ENCODE results near the gene CST8. TPM values are rescaled to one million over a fixed set of nuclear protein-coding genes. Genes with fewer than 3 reads are reported as not detected.

CST8 gene
- total and polyA plus RNA-seq, 10 donors: not detected

DNA sequence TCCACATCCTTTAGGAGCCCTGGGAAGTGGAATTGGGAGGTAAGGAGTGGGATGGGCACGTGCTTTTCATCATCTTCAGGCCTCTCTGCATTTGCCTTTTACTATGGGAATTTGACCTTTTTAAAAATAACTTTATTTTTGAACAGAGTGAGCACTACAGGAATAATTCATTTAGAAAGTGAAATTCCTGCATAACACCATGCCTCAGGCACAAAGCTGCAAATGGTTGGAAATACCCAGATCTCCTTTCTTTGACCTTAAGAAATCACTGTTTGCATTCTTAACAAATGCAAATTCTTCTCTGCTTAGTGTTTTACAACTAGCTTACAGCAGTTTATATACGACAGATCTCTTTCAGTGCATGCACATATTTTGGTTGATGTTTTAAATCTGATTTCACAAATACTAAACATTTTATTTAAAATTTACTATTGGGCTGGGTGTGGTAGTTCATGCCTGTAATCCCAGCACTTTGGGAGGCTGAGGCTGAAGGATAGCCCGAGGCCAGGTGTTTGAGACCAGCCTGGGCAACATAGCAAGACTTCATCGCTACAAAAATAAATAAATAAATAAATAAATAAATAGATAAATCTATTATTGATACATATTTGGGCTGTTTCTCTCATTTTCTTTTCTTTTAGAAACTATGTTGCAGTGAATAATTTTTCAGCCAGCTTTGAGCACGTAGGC lies 24.5 kb downstream of the CST8 start:
- Histone ChIP-seq H3K27ac (no peak overlapping the region), H3K36me3 (no peaks in the 10 kb centered on the region), H3K4me1 (no peaks in the 10 kb centered on the region), H3K4me3 (no peak overlapping the region), H3K9me3 (no peaks in the 10 kb centered on the region), H3K27me3 (replicated peaks in 1 of 7) (no peaks in the 10 kb centered on the region)
- TF ChIP-seq POLR2A (IDR thresholded peaks at IDR 0.05): no peak
- TF ChIP-seq POLR2AphosphoS5 (IDR thresholded peaks at IDR 0.05): no peak
- TF ChIP-seq, protein P1, sequence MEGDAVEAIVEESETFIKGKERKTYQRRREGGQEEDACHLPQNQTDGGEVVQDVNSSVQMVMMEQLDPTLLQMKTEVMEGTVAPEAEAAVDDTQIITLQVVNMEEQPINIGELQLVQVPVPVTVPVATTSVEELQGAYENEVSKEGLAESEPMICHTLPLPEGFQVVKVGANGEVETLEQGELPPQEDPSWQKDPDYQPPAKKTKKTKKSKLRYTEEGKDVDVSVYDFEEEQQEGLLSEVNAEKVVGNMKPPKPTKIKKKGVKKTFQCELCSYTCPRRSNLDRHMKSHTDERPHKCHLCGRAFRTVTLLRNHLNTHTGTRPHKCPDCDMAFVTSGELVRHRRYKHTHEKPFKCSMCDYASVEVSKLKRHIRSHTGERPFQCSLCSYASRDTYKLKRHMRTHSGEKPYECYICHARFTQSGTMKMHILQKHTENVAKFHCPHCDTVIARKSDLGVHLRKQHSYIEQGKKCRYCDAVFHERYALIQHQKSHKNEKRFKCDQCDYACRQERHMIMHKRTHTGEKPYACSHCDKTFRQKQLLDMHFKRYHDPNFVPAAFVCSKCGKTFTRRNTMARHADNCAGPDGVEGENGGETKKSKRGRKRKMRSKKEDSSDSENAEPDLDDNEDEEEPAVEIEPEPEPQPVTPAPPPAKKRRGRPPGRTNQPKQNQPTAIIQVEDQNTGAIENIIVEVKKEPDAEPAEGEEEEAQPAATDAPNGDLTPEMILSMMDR (IDR thresholded peaks at IDR 0.05 in 8 of 11, conservative IDR thresholded peaks at IDR 0.05 in 3 of 11): no peak
- intact Hi-C loops (cut with DNase I; ENCODE audit: low total_unique reads): no loop called here
- DNase-seq: no peak
- 73 to 84% (median 83%) methylated on average over 5 of the region's 5 CpGs for WGBS, 5 donors

DNA sequence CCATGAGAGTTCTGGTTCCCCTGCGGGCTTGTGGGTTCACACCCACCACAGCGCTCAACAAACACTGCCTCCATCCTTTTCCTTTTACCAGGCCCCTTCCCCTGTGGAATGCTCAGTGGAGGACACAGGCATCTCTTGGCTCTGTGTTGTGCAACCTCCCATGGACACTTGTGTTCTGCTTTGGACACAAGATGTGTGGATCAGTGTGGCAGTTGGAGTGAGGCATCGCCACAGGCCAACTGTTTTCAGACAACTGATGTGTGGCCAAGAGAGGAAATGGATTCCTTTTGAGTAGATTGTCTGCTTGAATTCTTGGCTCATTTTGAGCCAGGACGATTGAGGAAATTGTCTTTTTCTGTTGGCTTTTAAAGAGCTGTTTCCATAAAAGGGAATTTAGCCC lies 26.8 kb downstream of the CST8 start:
- no peaks in the 10 kb centered on the region for H3K9me3 ChIP-seq
- H3K27me3 ChIP-seq (replicated peaks in 1 of 7): no peaks in the 10 kb centered on the region
- no peak overlapping the region for H3K4me3 ChIP-seq
- no peak overlapping the region for H3K27ac ChIP-seq
- no peak for DNase-seq
- intact Hi-C loops (cut with DNase I; ENCODE audit: low total_unique reads): no loop called here
- WGBS, 5 donors: 74 to 86% (median 77%) methylated on average over 4 of the region's 4 CpGs
- H3K36me3 ChIP-seq: no peaks in the 10 kb centered on the region
- no peaks in the 10 kb centered on the region for H3K4me1 ChIP-seq
- TF ChIP-seq, protein P1 (IDR thresholded peaks at IDR 0.05 in 8 of 11, conservative IDR thresholded peaks at IDR 0.05 in 3 of 11): no peak
- TF ChIP-seq POLR2A (IDR thresholded peaks at IDR 0.05) (no peak), POLR2AphosphoS5 (IDR thresholded peaks at IDR 0.05) (no peak)

DNA sequence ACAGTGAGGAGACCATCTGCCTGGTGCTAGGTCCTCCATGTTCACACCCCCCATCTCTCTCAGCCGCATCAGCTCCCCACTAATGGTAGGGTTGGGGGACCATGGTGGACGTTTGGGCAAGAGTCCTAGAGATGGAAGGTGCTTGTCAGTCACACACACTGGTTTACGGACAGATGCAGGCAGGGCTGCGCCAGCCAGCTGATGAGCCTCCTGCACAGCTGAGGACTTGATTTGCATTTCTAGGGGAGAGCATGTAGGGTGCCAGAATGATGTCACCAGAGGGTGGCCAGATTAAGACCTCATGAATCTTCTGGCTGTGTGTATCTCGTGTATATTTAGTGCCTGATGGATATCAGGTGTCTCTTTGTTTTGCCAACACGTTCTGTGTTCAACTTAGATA lies 28.6 kb downstream of the CST8 start:
- Histone ChIP-seq H3K9me3 (no peaks in the 10 kb centered on the region), H3K4me3 (no peak overlapping the region), H3K27ac (no peak overlapping the region), H3K36me3 (no peaks in the 10 kb centered on the region), H3K27me3 (replicated peaks in 1 of 7) (no peaks in the 10 kb centered on the region), H3K4me1 (no peaks in the 10 kb centered on the region)
- no peak for DNase-seq
- intact Hi-C loops (cut with DNase I; ENCODE audit: low total_unique reads): no loop called here
- 79 to 85% (median 83%) methylated on average over 6 of the region's 6 CpGs for WGBS, 5 donors
- TF ChIP-seq POLR2AphosphoS5 (IDR thresholded peaks at IDR 0.05): no peak
- TF ChIP-seq, protein P1 (IDR thresholded peaks at IDR 0.05 in 8 of 11, conservative IDR thresholded peaks at IDR 0.05 in 3 of 11): no peak

DNA sequence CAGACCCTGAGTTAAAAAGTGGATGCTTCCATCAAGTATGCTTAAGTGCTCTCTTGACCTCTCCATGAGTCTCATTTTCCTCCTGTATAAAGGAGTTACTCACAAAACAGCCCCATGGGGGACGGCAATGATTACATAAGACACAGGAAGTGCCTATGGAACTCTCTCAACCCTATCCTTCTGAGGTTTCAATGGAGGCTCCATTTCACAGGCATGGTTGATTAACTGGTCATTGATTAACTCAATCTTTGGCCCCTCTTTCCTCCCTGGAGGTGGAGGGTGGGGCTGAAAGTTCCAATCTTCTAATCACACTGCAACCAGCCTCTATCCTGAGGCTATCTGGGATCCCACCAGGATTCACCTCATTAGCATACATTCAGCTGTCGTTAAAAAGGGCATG lies 29.3 kb downstream of the CST8 start:
- DNase-seq: no peak
- TF ChIP-seq, protein P1 (IDR thresholded peaks at IDR 0.05 in 8 of 11, conservative IDR thresholded peaks at IDR 0.05 in 3 of 11): no peak
- TF ChIP-seq POLR2AphosphoS5 (IDR thresholded peaks at IDR 0.05): no peak
- no peak for TF ChIP-seq POLR2A (IDR thresholded peaks at IDR 0.05)
- no peaks in the 10 kb centered on the region for H3K27me3 ChIP-seq (replicated peaks in 1 of 7)
- intact Hi-C loops (cut with DNase I; ENCODE audit: low total_unique reads): no loop called here
- 58 to 71% (median 66%) methylated on average over 2 of the region's 2 CpGs for WGBS, 5 donors
- no peaks in the 10 kb centered on the region for H3K4me1 ChIP-seq
- no peaks in the 10 kb centered on the region for H3K9me3 ChIP-seq
- H3K4me3 ChIP-seq: no peak overlapping the region
- H3K27ac ChIP-seq: no peak overlapping the region
- H3K36me3 ChIP-seq: no peaks in the 10 kb centered on the region

Data from spleen (tissue), 11 donors.